ENCODE measurements around the gene DLX2.

GRCh38 chr2:172095905-172096625 lies 6.6 kb downstream of the DLX2 start:
- TF ChIP-seq GATA3 (IDR thresholded peaks at IDR 0.05; ENCODE audit: low read depth, low read length) = no peak
- no peak for TF ChIP-seq GATA2 (IDR thresholded peaks at IDR 0.05; ENCODE audit: low read depth, low read length)

Data from SH-SY5Y (cell line).